Adipose tissue (tissue), 3 donors: ENCODE data around the gene INSC. TPM values are rescaled to one million over a fixed set of nuclear protein-coding genes. Genes with fewer than 3 reads are reported as not detected.

Experiments
- H3K27ac ChIP-seq: one replicate; pipeline ENCODE4 v1.5.1; 2013; ENCODE audit warnings: low read depth, low read length
- WGBS, 3 donors: extraction: QIAGEN DNeasy Blood & Tissue Kit; methylation state at CpG; one replicate each; pipeline ENCODE4 v1.1.7; 2013; 5-methylcytosine and 5-hydroxymethylcytosine counted together
- polyA plus RNA-seq, 3 donors: library from polyadenylated mRNA; stranded (reverse); fragments of 200-250 nt; gene quantifications; one replicate each; pipeline ENCODE4 v1.2.3, GENCODE V29; 2013
- donor health status: healthy with polysubstance abuse.
- donor health status: Bipolar disorder and iron deficiency.
- donor health status: healthy.

INSC gene
- polyA plus RNA-seq, 3 donors: 0.24 to 0.35 (median 0.34) TPM

DNA sequence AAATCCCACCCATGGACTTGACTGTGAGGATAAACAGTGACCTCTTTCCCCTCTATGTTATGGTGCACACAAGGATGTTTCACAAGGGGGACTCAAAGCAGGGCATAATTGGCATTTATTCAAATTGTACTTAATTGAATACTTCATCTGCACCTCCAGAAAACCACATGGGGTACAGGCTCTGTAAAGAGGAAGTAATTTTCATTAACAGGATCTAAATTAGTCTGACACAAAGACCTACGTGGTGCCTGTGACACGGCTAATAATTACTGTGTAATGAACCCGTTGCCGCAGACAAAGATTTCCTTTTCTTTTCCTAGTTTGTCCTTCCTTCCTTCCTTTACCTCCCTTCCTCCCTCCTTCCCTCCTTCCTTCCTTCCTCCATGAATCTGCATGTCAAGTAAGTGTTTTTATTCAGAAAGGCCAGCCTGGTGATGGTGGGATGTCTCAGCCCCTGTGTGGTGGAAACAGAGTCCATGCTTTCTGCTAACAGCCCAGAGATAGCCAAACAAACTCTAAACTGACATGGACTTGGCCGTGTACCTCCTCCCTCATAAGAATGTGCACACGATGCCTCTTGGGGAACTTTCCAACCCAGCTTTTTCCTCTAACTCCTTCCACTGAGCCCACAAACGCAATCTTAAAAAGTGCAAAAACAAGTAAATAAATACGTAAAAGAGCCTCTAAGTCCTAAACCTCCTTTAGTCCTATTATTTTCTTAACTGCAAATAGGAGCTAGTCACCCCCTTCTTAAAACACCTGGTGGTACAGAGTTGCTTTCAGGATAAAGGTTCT is 118.8 kb downstream of the INSC start:
- 42 to 68% (median 47%) methylated on average over 8 of the region's 8 CpGs for WGBS, 3 donors

DNA sequence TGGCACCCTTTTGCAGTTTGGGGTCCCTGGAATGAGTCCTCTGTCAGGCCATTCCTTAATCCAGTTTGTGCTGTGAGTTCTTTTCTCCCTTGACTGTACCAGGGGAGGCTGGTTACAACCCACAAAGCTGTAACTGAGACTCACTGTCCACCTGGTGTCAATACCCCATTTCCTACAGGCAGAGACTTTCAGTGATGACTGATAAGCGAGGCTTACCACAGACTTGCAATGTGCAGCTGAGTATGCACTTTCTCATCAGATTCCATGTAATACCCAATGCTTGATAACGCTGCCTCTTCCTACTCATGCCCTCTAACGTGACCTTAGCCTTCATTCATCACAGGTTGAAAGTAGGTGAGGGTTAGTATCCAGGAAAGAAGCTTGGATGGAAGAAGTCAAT is 120.1 kb downstream of the INSC start:
- 84 to 91% (median 89%) methylated on average over 3 of the region's 3 CpGs for WGBS, 3 donors
- H3K27ac ChIP-seq: no peak overlapping the region

More for the DNA sequence above, 118.8 kb downstream of the INSC start:
- no peak overlapping the region for H3K27ac ChIP-seq

DNA sequence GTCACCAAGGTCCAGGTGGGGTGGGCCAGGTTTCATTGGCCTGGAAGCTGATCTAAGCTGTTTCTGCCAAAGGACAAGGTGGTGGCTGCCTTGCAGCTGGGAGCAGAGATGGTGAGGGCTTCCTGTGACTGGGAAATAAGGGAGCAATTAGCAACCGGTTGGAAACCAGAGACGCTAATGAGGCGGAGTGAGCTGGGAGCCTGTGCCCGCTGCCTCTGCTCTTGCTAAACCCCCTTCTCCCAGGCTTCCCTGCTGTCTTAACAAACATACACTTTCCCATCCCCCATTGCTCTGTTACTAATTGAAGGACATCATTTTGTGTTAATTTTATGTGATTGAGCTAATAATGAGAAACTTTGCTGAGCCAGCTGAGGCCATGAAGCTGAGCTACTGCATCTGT is 121.8 kb downstream of the INSC start:
- H3K27ac ChIP-seq: no peak overlapping the region
- 59 to 78% (median 72%) methylated on average over 4 of the region's 4 CpGs for whole genome bisulfite sequencing, 3 donors

DNA sequence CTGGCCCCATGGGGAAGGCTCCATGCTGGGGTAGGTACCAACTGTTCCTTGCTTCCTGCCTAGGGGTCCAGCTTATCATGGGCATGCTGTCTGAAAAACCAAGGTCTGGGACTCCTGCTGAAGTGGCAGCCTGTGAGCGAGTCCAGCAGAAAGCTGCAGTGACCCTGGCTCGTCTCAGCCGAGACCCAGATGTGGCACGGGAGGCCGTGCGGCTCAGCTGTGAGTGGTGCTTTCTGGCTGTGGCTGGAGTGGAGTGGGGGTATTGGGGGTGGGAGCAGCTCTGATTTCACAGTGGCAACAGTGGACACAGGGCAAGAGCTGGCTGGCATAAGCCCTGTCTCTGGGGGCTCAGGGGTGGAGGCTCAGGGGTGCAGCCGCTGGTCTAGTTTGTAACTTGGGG is 124.1 kb downstream of the INSC start:
- WGBS, 3 donors: 92 to 98% (median 98%) methylated on average over 7 of the region's 7 CpGs
- H3K27ac ChIP-seq: no peak overlapping the region

DNA sequence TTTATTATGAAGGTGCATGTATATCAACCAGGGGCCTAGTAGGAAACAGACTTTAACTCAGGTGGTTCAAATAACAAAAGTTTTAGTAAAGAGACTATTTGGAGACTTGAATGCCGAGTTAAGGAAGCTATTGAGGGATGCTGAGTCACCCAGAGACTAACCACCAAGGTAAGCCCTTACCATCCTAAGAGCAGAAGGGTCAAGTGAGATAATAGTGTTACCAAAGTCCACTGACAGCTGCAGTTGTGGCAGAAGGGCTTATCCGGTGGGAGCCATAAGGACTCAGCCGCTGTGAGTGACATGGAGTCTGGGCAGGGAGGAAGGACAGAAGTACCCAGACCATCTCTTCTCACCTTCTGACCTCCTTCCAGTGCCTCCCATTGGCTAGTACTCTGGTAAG is 134.0 kb downstream of the INSC start:
- WGBS, 3 donors: 68 to 82% (median 75%) methylated on average over 3 of the region's 3 CpGs
- no peak overlapping the region for H3K27ac ChIP-seq

DNA sequence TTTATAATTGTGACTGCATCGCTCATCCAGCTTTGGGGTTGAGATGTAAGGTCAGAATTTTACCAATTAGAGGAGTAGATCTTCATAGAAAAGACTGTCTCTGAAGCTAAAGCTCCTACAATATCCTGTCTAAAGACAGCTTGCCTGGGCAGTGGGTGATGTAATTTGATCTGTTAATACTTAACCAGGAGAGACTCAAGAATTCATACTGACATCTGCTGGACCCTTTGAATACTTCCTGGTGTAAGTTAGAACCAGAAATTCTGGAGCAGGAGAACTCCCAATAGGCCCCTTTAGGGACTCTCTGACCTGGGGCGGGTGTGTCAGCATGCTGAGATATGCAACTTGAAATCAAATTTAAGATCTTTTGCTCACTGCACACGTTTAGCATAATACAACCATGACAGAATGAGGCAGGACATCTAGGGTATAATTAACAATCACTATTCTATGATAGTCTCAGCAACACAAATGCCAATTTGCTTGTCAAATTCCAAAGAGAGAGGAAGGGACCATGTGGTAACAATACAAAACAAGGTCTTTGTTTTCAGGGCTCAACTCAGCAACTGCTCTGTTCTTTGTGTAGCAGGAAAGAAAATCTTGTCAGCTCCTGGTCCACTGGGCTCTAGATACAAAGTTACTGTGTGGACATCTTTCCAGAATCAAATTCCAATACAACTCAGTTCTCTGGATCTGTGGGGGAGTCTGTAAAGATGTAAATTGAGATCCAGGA is 143.9 kb downstream of the INSC start:
- no peak overlapping the region for H3K27ac ChIP-seq
- 41 to 60% (median 56%) methylated on average over 3 of the region's 3 CpGs for WGBS, 3 donors

DNA sequence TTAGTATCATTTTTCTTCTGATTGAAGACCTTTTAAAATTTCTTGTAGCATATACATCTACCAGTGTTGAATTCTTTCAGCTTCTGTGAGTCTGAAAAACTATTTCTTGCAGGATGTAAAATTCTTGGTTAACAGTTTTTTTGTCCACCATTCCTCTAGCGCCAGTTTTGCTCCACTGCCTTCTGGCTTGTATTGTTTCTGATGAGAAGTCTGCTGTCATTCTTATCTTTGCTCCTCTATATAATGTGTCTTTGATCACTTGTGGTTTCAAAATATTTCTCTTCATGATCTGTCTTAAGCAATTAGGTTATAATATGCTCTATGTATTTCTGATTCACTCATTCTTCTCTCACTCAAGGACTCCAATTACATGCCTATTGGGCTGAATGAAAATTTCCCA is 152.3 kb downstream of the INSC start:
- WGBS, 3 donors: 88 to 93% (median 90%) methylated on average over 1 of the region's 1 CpG
- no peak overlapping the region for H3K27ac ChIP-seq

DNA sequence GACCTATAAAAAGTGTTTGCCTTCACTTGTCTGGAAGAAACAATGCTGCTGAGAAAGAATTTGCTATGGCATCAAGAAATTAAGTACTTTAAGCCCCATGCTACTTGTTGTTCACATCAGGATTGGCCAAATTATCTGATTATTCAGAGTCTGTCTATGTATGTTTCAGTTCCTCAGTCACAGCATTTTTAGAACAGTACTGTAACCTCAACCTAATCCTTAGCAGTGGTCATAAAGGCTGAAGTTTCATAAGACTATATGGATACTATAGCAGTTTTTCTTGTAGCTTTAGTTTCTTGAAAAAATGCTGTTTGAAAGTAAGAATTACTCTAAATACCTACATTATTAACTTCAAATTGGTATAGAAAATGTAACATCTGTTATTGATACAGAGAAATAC is 153.9 kb downstream of the INSC start:
- H3K27ac ChIP-seq: no peak overlapping the region

DNA sequence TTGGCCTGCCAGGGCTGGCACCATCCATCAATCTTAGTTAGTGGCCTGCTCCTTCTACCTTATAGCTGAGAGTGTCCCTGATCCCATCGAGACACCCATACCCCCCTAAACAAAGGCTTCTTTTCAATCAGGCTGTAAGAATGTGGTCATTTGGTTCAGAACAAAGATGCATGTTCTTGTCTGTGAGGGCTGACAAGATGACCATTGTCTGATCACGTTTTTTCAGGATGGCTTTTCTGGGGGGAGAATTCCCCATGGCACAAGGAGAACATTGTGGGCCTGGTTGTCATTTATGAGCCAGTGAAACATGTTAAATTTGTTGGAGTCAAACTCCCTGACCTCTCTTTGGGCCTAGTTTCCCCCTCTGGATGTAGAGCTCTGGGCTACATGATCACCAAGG is 160.4 kb downstream of the INSC start:
- WGBS, 3 donors: 67 to 73% (median 70%) methylated on average over 2 of the region's 2 CpGs
- no peak overlapping the region for H3K27ac ChIP-seq

DNA sequence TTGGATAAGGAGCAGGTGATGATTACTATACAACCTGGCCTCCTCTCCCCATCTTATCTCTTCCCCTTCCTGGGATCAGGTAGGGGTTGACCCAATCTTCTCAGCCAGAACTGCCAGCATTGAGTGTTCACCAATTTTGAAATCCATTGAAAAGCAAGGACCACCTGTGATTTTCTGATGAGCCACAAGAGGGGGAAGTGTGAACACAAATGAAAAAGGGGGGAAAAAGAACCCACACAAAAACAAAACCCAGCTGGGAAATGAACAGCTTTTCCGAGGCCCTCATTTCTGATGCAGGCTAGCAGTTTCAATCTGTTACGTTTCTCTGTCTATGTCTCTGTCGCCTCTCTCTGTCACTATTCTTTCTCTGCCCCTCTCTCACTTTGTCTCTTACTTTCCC is 161.9 kb downstream of the INSC start:
- no peak overlapping the region for H3K27ac ChIP-seq
- WGBS, 3 donors: 20 to 44% (median 22%) methylated on average over 3 of the region's 3 CpGs

DNA sequence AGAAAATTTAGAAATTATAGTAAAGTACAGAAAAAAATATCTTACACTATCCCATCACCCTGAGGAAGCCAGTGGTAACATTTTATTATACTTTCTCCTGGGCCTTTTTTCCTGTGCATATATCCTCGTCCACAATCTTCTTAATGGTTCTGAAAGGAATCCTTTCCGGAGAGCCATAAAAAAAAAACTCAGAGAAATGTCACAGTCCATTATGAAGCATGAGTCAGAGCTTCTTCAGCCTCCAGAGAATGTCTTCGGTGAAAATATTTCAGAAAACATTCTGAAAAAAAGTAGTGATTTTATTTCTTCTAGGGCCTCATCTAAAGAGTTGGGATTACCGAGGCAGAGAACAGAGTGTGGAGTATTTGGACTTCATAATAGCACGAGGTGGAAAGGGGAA is 163.4 kb downstream of the INSC start:
- WGBS, 3 donors: 69 to 78% (median 74%) methylated on average over 5 of the region's 5 CpGs
- no peak overlapping the region for H3K27ac ChIP-seq

DNA sequence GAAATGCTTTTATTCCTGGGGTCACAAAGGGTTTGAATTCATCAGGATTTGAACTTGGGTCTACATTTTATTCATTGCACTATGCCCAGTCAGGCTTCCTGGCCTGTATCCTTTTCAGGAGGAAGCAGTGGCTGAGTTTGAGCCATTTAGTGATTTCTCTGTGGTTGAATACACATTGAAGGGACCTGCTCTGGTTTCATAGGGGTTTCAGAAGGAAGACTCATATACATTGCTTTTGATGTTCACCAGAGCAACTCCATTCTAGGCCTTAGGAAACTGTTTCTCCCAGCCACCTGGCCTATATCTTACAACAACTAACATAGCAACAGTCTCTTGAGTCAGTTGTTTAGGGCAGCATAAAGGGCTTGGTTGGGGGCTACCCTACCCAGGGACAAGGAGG is 165.7 kb downstream of the INSC start:
- H3K27ac ChIP-seq: no peak overlapping the region

DNA sequence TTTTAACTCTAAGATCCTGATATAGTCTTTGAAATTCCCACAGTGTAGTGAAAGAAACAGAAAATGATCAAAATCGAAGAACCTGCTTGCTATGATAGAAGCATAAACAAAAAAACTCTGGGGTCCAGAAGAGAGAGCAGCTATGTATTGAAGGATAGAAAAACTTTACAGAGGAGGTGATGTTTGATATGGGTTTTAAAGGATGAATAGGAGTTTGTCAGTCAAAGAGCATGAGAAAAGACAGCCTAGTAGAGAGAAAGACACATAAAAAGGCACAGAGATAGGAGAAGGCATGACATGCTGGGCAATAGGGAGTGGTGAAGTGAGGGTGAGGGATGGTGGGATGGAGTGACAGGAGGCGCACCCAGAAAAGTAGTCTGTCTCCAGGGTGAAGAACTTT is 168.0 kb downstream of the INSC start:
- no peak overlapping the region for H3K27ac ChIP-seq
- 78 to 92% (median 84%) methylated on average over 2 of the region's 2 CpGs for WGBS, 3 donors

DNA sequence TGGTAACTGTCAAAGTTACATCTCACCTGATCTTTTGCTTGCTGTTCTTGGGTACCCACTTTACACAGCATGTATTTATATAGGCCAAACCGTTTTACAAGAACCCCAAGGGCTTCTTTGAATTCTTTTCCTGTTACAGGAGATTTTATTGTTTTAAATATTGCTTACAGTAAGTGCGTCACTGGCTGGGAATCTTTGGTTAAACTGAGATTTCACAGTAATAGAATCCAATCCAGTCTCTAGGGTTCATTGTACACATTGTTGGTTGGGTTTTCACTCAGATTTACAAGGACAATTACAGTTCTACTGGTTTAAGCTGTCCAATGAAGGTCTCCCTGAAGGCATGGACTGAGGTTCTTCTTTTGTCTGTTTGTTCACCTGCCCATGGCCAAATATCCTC is 171.7 kb downstream of the INSC start:
- WGBS, 3 donors: 63 to 69% (median 68%) methylated on average over 2 of the region's 2 CpGs

DNA sequence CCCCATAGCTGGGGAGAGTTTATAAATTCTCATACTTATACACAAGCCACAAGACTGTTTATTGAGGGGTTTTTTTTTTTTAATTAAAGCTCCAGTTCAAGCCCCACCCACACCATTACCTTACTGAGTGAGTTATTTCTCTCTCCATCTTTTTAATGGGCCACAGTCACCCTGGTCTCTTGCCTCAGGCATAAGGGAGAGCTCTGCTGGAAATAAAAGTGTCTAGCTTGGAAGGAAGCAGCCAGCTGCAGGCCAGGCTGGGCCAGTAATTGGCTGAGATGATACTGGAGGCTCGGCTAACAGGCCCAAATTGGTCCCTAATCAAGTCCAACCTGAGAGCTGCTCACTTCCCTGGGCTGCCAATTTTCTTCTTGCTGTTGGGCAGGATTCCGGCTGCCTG is 174.1 kb downstream of the INSC start:
- WGBS, 3 donors: 85 to 90% (median 85%) methylated on average over 2 of the region's 2 CpGs
- H3K27ac ChIP-seq: no peak overlapping the region

More for the DNA sequence above, 171.7 kb downstream of the INSC start:
- H3K27ac ChIP-seq: no peak overlapping the region

DNA sequence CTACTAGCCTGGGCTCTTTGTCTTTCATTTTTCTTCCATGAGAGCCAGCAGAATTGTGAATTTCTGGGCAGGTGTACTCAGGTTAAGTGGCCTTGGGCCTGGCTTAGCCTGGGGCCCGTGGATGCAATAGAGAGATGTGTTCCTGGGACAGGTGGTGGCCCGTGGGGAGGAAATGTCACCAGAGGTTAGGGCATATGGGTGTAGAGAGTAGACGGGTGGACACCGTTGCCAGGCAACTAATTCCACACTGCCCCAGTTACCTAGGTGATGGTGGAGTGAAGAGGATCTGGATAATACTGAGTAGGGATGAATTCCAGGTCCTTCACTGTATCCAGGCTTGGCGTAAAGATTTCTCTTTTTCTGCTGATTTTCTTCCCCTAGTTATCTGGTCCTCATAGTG is 175.0 kb downstream of the INSC start:
- WGBS, 3 donors: 69 to 79% (median 78%) methylated on average over 5 of the region's 5 CpGs
- H3K27ac ChIP-seq: no peak overlapping the region

DNA sequence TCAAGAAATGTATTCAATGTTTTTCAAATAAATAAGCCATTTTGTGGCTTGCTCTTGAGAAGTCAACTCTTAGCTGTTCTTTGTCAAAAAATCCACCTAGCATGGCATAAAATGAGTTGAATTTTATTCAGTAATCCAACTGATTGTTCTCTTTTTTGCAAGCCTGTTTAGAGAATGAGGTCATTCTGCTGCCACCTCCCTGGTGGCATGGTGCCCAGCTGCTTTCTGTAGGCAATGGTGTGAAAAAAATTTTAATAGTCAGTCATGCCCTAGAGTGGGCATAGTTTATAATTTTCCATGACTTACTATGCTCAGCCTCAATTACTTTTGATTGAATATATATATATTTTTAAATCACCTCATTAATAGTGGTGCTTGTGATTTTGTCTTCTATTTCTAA is 177.2 kb downstream of the INSC start:
- H3K27ac ChIP-seq: no peak overlapping the region

DNA sequence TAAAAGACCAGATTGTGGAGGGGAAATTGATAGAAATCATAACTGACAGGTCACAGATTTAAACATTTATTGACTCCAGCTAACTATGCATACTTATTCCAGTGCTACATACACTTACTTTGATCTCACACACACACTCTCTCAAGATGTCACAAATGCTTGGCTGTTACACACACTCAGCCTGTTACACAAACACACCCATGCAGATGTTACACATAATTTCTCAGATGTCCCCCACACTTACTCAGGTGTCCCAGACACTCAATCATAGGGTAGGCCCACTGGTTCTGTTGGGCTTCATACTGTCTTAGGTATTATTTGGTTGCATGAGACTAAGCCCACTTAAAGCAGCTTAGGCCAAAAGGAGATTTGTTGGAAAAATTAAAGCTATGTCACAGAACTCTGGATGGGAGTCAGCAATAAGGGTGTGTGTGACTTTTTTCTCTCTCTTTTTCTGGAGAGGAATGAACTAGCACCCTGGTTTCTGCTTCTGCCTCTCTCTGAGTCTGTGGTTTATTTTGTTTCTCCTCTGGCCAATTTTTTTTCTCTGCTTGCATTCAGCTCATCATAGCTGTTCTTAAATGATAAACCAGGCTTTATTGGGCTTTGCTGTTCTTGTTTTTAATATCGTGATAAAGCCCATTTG is 179.4 kb downstream of the INSC start:
- no peak overlapping the region for H3K27ac ChIP-seq
- WGBS, 3 donors: 90 to 93% (median 90%) methylated on average over 1 of the region's 1 CpG

DNA sequence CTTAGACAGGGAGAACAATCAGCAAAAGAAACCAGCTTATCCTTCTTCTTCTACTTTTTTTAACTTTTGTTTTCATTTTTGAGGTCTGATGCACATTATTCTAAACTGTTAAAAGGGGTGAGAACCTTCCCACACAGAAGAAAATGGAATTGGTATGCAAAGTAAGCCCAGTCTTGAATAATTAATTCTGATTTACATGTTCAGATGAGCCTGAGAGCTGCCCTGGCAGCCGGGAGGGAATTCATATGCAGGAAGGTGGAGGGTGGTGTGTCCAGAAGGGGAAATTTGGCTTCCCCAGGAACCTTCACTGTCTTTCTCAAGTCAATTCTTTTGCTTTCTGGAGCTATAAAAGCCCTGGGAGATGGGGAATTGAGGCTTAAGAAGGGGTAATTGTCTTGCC is 181.0 kb downstream of the INSC start:
- WGBS, 3 donors: 6 to 38% (median 16%) methylated on average over 1 of the region's 1 CpG
- no peak overlapping the region for H3K27ac ChIP-seq
